ENCODE results near the gene CYP1A1.

- TF ChIP-seq TAF1 (IDR thresholded peaks at IDR 0.05; ENCODE audit: low read depth), result no peak
- TF ChIP-seq FOXM1 (IDR thresholded peaks at IDR 0.05; ENCODE audit: borderline replicate concordance, low read depth), result no peak
- no peak for TF ChIP-seq NFIC (IDR thresholded peaks at IDR 0.05)
- TF ChIP-seq CEBPB (IDR thresholded peaks at IDR 0.05), result no peak
- TF ChIP-seq RAD21 (IDR thresholded peaks at IDR 0.05; ENCODE audit: low read depth), result no peak
- TF ChIP-seq EP300 (IDR thresholded peaks at IDR 0.05; ENCODE audit: borderline replicate concordance), result no peak
- TF ChIP-seq MAX (IDR thresholded peaks at IDR 0.05), result no peak
- TF ChIP-seq REST (IDR thresholded peaks at IDR 0.05; ENCODE audit: low read depth), result no peak
- no peak for TF ChIP-seq TEAD4 (IDR thresholded peaks at IDR 0.05)
- no peak for TF ChIP-seq EGR1 (IDR thresholded peaks at IDR 0.05)
- no peak for TF ChIP-seq CREB1 (IDR thresholded peaks at IDR 0.05; ENCODE audit: low read depth)
These were observed 42.1 kb upstream of the CYP1A1 start for GRCh38 chr15:74767167-74768098.

Data from Ishikawa (cell line).